Measurements from ENCODE around the gene SLC16A3.
A peak's percentile ranks its signal among the peaks of the same experiment; 100 is the strongest.

SLC16A3 gene

GRCh38 chr17:82221341-82221902 lies 7.4 kb upstream of the SLC16A3 start:
- DNase-seq = no peak

GRCh38 chr17:82222816-82223215 lies 6.0 kb upstream of the SLC16A3 start:
- no peak for DNase-seq

- no peak for DNase-seq
These were observed 5.3 kb upstream of the SLC16A3 start for GRCh38 chr17:82223517-82223916.

- no peak for DNase-seq
These were observed 4.2 kb upstream of the SLC16A3 start for GRCh38 chr17:82224666-82225065.

GRCh38 chr17:82225368-82226029 lies 3.3 kb upstream of the SLC16A3 start:
- no peak for DNase-seq

- DNase-seq = no peak
These were observed 2.6 kb upstream of the SLC16A3 start for GRCh38 chr17:82226146-82226808.

GRCh38 chr17:82226809-82227628 lies 1.8 kb upstream of the SLC16A3 start:
- no peak for DNase-seq

GRCh38 chr17:82227629-82228277 lies 1.1 kb upstream of the SLC16A3 start:
- no peak for DNase-seq

- DNase-seq = no peak
These were observed 482 bp upstream of the SLC16A3 start for GRCh38 chr17:82228278-82228841.

GRCh38 chr17:82229698-82230608 lies 1.1 kb downstream of the SLC16A3 start:
- no peak for DNase-seq

- peak in 35 of 51 donors; percentile 10 to 79 (median 53) for DNase-seq
These were observed 1.9 kb downstream of the SLC16A3 start for GRCh38 chr17:82230609-82231311.

GRCh38 chr17:82231312-82231561 lies 2.4 kb downstream of the SLC16A3 start:
- peak in 1 of 51 donors; percentile 73 for DNase-seq

GRCh38 chr17:82231562-82232321 lies 2.9 kb downstream of the SLC16A3 start:
- DNase-seq = peak in 22 of 51 donors; percentile 12 to 55 (median 38)

- no peak for DNase-seq
These were observed 3.5 kb downstream of the SLC16A3 start for GRCh38 chr17:82232322-82232820.

GRCh38 chr17:82232876-82233785 lies 4.3 kb downstream of the SLC16A3 start:
- DNase-seq = no peak

GRCh38 chr17:82234211-82235055 lies 5.6 kb downstream of the SLC16A3 start:
- DNase-seq = no peak
